Coronary artery (tissue), 2 donors: ENCODE measurements around the gene PAX5.

Experiments used
- DNase-seq: peaks from one replicate; pipeline ENCODE4 v3.0.0-alpha.2; 2017; ENCODE audit warnings: low spot score
- H3K27ac ChIP-seq, 2 donors: fragments of 200-600 bp; sonication (generic); one replicate each; pipeline ENCODE4 v1.5.1; 2016 to 2019
- H3K4me3 ChIP-seq: fragments of 200-600 bp; sonication (generic); 2 replicates; pipeline ENCODE4 v1.5.1; 2016; ENCODE audit warnings: mild to moderate bottlenecking, moderate library complexity
- TF ChIP-seq, protein P1 (sequence below): fragments of 200-600 bp; sonication (generic); IDR thresholded peaks from one replicate; pipeline ENCODE4 v1.5.1; 2019; ENCODE audit warnings: antibody characterized with exemption

The PAX5 gene

DNA sequence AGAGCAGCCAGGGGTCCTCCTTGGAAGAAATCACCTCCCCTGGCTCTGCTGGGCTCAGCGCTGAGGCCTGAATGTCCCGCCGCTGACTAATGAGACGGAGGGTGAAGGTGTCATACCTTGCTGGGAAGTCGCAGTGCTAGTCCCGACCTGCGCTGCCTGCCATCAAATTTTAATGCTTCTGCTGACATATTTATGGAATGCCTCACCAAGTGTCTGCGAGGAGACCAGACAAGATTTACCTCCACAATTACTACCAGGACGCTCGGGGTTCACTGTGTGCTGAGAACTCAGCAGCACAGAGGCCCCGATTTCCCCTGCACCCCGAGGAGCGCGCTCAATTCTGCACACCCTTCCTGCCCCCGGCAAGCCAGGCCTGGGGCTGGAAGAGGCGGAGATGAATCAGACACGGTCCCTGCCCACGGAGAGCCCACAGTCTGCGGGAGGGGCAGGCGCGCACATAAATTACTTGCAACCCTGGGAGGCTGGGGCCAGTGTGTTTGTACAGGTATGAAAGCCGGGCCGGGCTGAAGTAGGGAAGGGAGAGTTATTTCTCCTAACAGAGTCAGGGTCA is 175.2 kb downstream of the PAX5 start:
- TF ChIP-seq, protein P1, sequence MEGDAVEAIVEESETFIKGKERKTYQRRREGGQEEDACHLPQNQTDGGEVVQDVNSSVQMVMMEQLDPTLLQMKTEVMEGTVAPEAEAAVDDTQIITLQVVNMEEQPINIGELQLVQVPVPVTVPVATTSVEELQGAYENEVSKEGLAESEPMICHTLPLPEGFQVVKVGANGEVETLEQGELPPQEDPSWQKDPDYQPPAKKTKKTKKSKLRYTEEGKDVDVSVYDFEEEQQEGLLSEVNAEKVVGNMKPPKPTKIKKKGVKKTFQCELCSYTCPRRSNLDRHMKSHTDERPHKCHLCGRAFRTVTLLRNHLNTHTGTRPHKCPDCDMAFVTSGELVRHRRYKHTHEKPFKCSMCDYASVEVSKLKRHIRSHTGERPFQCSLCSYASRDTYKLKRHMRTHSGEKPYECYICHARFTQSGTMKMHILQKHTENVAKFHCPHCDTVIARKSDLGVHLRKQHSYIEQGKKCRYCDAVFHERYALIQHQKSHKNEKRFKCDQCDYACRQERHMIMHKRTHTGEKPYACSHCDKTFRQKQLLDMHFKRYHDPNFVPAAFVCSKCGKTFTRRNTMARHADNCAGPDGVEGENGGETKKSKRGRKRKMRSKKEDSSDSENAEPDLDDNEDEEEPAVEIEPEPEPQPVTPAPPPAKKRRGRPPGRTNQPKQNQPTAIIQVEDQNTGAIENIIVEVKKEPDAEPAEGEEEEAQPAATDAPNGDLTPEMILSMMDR = no peak
- Histone ChIP-seq H3K27ac (no peak overlapping the region), H3K4me3 (no peak overlapping the region)
- DNase-seq = no peak

DNA sequence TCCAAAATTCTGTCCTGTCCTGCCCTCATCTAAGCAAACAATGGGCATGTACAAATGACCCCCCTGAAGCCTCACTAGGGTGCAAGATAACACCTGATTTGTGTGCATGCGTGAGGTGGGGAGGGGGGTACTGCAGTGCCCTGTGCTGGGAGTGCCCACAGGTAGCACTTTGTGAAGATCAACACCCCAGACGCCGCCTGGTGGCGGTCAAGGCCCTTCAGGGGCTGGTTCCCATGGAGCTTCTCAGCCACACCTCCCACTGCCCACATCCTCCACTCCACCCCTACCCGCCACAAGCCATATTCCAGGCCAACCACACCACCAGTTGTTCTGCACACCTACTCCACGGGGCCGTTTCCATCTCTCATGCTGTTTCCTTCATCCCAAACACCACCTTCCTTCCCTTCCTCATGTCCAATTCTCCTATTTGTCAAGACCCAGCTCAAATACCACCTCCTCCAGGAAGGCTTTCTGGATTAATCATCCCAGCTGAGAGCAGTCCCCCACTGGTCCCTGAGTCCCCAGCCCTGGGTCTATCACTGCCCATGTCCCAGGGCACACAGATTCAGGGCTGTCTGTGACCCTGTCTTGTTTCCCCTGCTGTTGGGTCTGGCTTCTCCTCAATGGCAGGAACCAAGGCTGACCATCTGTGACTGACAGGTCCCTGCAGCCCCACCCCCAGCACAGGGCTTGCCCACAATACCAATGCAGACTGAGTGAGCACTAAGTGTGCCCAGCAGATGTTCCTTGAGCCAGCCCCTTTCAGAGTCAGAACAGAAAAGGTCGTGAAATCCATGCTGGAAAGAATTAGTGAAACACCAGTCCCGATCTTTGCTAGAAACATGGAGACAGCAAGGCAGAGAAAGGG is 178.4 kb downstream of the PAX5 start:
- H3K27ac ChIP-seq = no peak overlapping the region
- DNase-seq = no peak
- H3K4me3 ChIP-seq = no peak overlapping the region
- TF ChIP-seq, protein P1 = no peak

DNA sequence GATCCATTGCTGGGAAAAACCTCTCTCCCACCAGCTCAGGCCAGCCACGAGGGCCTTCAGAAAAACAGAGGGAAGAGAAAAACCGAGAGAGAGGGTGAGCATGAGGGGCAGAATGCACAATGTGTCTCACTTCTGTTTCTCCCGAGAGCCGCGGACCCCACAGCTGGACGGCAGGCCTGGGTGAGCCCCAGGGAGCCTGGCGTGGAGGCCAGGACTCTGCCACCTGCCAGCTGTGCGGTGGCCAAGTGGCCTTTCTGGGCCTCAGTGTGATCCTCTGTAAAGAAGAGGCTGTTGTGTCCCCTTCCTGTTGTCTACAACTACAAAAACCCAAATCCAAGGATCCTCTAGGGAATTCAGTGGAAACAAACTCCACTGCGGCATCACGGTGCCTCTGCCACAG is 179.3 kb downstream of the PAX5 start:
- DNase-seq = no peak
- Histone ChIP-seq H3K4me3 (no peak overlapping the region), H3K27ac (no peak overlapping the region)
- TF ChIP-seq, protein P1 = no peak

DNA sequence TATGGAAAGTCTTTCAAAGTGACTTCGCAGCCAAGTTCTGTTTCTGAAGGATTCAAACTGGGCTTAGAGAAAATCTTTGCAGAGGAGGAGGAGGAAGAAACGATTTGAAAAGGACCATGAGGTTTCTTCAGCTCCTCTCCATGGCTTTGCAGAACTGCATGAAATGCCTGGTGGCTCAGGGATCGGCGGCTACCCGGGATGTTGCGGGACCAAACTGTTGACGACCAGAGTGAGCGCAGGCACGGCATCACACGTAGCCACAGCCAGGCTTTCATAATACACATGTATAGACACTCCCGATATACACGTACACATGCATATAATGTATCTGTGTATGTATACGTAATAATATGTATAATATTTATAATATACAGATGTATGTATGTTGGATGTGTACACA is 180.0 kb downstream of the PAX5 start:
- no peak for DNase-seq
- no peak overlapping the region for H3K4me3 ChIP-seq
- TF ChIP-seq, protein P1 = no peak
- no peak overlapping the region for H3K27ac ChIP-seq

DNA sequence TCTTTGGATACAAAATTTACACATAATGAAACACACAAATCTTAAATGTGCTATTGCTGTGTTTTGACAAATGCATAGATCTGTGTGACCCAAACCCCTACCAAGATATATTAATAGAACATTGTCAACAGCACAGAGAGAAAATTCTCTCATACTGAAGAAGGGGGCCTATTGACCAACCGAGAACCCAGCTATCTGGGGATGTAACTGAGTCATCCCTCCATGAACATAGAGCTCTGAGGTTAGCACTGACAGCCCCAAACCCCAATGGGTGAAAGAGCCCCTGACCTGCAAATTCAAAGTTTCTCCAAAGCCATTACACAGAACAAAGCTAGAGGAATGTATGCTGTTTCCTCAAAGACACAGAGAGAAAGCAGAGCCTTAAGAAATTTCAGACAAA is 180.8 kb downstream of the PAX5 start:
- H3K4me3 ChIP-seq = no peak overlapping the region

DNA sequence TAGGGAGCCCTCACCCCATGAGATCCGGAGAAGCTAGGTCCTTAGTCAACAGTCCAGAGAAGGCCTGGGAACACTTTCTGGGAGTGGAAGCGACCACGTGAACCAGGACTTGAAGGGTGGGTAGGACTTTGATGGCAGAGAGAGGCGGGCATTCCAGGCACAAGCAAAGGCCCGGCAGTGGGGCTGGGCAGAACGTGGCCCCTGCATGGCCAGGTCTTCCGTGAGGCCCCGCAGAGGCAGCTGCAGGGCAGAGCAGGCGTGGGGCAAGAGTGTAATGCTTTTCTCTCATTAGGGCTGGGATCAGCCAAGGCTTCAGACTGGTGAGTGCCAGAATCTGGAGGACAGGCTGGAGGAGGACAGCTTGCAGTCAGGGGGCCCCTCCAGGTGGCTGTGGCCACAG is 184.1 kb downstream of the PAX5 start:
- no peak for DNase-seq
- TF ChIP-seq, protein P1 = no peak
- Histone ChIP-seq H3K27ac (no peak overlapping the region), H3K4me3 (no peak overlapping the region)

More for the DNA sequence above, 180.8 kb downstream of the PAX5 start:
- H3K27ac ChIP-seq = no peak overlapping the region
- no peak for DNase-seq
- TF ChIP-seq, protein P1 = no peak

DNA sequence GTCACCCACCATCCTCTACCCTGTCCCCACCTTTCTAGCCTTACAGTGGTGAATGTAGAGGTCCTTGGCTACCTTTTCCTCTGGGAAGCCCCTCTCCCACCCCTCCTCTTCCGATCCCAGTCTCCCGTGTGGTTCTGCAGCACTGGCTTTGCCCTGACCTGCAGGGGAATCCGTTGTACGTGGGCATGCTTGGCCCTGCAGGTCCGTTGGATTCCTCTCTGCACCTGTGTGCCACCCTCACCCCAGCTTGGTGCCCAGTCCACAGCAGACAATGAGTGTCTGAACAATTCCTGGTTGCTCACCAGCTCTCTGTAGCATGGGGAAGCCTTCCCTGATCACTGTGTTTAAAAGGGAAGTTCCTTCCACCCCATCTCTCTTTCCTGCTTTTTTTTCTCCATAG is 185.1 kb downstream of the PAX5 start:
- TF ChIP-seq, protein P1 = no peak
- H3K27ac ChIP-seq = no peak overlapping the region
- no peak overlapping the region for H3K4me3 ChIP-seq
- DNase-seq = no peak
